ENCODE measurements around the gene IRX1.

DNA sequence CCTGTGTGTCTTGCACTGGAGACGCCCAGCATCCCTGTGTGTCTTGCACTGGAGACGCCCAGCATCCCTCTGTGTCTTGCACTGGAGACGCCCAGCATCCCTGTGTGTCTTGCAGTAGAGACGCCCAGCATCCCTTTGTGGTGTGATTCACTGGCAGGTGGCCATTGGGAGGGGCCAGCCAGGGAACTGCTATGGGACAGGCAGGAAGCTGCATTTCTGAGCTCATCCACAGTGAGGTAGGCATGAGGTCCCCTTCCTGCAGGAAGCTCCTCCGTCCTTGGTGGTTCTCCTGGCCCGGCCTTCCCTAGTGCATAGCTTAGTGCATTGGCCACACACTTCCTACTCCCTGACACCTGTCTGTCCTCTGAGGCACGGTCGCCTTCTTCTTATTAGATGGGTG, 43.5 kb downstream of the IRX1 start:
- TF ChIP-seq, protein P1, sequence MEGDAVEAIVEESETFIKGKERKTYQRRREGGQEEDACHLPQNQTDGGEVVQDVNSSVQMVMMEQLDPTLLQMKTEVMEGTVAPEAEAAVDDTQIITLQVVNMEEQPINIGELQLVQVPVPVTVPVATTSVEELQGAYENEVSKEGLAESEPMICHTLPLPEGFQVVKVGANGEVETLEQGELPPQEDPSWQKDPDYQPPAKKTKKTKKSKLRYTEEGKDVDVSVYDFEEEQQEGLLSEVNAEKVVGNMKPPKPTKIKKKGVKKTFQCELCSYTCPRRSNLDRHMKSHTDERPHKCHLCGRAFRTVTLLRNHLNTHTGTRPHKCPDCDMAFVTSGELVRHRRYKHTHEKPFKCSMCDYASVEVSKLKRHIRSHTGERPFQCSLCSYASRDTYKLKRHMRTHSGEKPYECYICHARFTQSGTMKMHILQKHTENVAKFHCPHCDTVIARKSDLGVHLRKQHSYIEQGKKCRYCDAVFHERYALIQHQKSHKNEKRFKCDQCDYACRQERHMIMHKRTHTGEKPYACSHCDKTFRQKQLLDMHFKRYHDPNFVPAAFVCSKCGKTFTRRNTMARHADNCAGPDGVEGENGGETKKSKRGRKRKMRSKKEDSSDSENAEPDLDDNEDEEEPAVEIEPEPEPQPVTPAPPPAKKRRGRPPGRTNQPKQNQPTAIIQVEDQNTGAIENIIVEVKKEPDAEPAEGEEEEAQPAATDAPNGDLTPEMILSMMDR (IDR thresholded peaks at IDR 0.05; ENCODE audit: insufficient read depth, low read length, poor library complexity, severe bottlenecking), result no peak
- no peak for TF ChIP-seq EZH2phosphoT487 (conservative IDR thresholded peaks at IDR 0.05; ENCODE audit: low read length)
